Retinal pigment epithelial cell (primary cell): Measurements from ENCODE around the gene KCNK7.

Source experiments
- DNase-seq: peaks from one replicate; pipeline ENCODE4 v3.0.0-alpha.2; 2010; ENCODE audit warnings: low read depth
- H3K4me3 ChIP-seq: 2 replicates; pipeline ENCODE4 v1.5.1; 2011; ENCODE audit warnings: mild to moderate bottlenecking, low read length, control low read depth, moderate library complexity
- TF ChIP-seq, protein P1 (sequence below): conservative IDR thresholded peaks from 2 replicates; pipeline ENCODE4 v1.5.1; 2011; ENCODE audit warnings: low read depth, low read length, control low read depth, inconsistent platforms

Gene KCNK7

DNA sequence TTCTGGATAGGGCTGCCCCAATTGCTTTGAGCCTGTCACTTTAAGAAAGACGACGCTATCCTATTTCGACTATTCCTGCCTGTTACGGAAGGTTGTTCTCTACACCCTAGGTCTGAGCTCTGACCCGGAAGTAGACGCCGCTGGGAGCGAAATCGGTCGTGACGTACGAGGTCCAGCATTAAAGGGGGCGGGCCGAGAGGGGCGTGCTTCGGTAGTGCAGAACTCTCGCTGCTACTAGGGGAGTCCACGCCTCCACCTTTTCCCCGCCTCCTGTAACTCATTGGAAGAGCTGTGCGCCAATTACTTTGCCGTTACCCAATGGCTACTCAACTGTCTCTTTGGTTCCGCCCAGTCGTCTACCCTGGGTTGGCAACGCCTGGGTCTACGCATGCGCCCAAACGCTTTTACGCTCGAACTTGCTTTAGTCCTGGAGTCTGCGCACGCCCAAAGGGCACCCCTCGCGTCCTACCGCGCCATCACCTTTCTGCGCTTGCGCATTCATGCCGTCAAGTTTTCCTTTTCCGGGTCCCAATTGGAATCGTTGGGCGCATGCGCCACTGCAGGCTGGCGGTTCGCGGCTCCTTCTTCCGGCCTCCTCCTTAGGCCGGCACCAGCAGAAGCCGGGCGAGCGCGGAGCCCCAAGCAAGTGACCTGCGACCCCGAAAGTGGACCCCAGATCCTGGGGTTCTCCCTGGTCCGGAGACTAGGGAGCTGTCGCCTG, 19.8 kb upstream of the KCNK7 start, which contains the start of gene PCNX3:
Gene PCNX3 (plus strand): TSS at position 548 of the 721 bp plus-strand sequence. CDS start 536 bp downstream, outside the sequence.
- H3K4me3 ChIP-seq, result peak within 1 kb of the TSS; percentile 72
- peak; percentile 99 for DNase-seq
- TF ChIP-seq, protein P1, sequence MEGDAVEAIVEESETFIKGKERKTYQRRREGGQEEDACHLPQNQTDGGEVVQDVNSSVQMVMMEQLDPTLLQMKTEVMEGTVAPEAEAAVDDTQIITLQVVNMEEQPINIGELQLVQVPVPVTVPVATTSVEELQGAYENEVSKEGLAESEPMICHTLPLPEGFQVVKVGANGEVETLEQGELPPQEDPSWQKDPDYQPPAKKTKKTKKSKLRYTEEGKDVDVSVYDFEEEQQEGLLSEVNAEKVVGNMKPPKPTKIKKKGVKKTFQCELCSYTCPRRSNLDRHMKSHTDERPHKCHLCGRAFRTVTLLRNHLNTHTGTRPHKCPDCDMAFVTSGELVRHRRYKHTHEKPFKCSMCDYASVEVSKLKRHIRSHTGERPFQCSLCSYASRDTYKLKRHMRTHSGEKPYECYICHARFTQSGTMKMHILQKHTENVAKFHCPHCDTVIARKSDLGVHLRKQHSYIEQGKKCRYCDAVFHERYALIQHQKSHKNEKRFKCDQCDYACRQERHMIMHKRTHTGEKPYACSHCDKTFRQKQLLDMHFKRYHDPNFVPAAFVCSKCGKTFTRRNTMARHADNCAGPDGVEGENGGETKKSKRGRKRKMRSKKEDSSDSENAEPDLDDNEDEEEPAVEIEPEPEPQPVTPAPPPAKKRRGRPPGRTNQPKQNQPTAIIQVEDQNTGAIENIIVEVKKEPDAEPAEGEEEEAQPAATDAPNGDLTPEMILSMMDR, result no peak

DNA sequence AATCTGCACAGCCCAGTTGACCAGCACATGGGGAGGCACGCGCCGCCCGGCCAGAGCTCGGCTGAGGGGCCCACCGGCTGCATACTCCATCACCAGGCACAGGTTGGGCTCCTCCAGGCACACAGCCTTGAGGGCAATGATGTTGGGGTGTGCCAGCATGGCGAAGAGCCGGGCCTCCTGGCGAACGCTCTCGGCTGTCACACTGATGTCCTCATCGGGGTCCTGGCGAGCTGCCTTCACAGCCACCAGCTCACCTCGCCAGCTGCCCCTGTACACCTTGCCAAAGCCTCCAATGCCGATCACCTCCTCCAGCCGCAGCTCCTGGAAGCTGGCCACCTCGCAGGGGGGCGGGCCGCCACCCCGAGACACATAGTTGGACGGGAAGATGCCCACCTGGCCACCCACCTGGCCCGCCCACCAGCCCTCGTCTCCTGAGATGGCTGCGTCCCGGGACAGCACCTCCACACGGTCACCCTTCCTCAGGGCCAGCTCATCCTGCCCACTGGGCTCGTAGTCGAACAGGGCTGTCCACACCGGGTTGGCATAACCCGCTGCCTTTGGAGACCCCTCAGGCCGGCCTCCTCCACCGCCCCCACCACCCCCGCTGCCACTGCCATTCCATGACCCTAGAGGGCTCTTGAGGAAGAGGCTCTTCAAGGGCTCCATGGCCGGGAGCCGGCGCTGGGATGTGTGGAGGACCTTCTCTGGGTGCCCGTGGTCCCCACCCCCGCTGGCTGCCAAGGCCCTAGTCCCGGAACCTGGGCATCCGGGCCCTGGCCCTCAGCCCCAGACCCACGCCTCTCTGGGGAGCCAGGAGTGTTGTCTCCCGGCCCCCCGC, 17.7 kb upstream of the KCNK7 start:
- TF ChIP-seq, protein P1, result no peak
- no peak for DNase-seq
- peak overlapping the region; percentile 72 for H3K4me3 ChIP-seq

DNA sequence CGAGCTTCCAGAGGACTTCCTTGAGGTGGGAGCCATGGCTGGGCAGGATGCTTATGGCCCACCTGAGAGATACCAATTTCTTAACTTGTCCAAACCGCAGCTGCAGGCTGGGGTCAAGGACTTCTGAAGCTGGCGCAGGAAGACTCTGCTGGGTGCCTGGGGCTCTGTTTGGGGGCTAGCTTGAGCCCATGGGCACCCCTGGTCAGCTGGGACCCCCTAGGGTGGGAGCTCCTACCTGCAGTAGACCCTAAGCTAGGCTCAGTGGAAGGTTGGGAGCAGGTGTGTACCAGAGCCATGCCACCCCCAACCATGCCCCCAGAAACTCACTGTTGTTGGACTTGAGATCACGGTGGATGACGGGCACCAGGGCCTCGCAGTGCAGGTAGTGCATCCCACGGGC, 17.1 kb upstream of the KCNK7 start:
- TF ChIP-seq, protein P1, result no peak
- DNase-seq, result no peak
- peak overlapping the region; percentile 72 for H3K4me3 ChIP-seq

DNA sequence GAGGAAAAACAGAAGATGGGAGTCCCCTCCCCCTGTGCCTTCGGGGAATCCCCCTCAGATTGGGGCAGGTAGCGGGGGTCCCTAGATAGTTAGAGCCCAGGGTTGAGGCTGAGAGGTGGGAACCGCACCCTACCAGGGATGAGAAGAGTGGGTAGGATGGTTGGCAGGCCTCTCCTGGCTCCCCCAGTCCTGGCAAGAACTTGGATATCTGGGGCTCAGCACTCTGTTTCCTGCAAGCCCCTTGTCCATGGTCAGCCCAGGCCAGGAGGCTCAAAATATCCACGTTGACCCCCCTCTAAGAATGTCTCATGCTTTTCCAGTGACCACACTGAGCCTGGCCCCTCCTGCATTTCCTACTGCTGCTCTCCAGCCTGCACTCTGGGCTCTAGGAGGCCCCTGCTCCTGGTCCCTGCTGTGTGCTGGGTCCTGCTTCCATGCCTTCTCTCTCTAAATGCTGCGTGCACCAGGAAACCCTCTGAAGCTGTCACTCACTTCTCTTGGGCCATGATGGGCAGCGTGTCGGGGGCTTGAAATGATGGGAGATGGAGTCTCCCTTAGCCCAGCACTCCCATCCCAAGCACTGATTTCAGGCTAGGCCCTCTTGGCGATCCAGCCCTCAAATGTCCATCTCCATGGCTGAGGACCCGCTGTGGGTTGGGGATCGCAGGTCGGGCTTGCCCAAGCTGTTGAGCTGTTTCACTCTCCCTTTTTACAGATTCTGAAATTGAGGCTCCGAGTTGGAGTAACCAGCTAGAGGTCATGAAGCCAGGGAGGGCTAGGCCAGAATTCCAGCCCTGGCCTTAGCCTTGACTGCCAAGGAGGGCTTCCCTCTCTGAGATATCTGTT, 16.4 kb upstream of the KCNK7 start:
- H3K4me3 ChIP-seq, result peak overlapping the region; percentile 72
- no peak for DNase-seq
- TF ChIP-seq, protein P1, result no peak

DNA sequence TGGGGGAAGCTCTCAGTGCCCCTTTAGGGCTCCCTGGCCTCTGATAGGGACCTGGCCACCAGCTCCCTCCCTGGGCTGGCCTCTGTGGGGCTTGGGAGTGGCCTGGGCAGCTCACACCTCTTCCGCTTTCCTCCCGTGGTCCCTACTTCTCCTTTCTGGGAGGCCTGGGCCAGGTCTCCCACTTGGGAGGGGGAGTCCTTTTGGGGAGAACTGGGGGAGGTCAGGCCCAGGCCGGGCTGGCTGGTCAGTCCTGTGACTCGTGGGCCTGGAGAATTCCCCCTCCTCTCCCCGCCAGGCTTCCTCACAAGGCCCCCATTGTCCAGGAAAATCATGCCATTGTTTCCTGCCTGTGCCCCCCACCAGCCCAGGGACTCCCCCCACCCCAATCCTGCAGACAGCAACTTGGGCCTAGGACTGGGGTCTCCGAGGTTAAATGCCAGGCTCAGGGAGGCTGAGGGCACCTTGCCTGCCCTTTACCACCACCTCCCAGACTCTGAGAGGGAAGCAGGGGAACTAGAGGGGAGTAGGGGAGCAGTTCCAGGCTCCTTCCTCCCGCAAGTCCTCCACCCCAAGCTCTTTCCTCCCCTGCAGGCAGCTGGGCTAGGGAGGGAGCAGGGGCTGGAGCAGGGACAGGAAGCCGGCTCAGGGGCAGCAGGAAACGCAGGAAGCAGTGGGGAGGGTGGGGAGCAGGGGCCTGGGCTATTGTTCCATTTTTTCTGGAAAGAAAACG, 15.6 kb upstream of the KCNK7 start:
- TF ChIP-seq, protein P1, result no peak
- H3K4me3 ChIP-seq, result peak overlapping the region; percentile 72
- no peak for DNase-seq

DNA sequence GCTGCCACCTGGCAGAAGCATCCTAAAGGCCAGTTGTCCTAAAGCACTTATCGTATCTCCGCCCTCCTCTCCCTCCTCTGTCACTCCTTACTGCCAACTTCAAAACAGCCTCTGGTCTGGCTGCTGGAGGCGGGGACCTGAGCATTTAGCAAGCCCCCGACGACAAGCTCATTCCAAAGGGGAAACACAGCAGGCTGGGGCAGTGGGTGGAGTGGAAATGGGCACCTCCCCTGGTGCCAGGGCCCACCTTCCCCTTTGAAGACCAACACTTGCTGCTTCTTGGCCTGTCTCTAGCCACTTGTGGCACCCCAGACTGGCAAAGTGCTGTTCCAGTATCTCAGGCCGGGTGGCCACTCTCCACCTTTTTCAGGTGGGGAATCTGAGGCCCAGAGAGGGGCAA, 14.8 kb upstream of the KCNK7 start:
- no peak for DNase-seq
- H3K4me3 ChIP-seq, result no peak overlapping the region
- TF ChIP-seq, protein P1, result no peak
